Upper lobe of left lung (tissue), 6 donors: Measurements from ENCODE around the gene CLEC18A. TPM values are rescaled to one million over a fixed set of nuclear protein-coding genes. Genes with fewer than 3 reads are reported as not detected.

Experiments
- ATAC-seq, 2 donors: fragments of 200-7000 bp; cut with Tn5 transposase; one replicate each; pipeline ENCODE4 v1.9.1; 2022; ENCODE audit warnings: mild to moderate bottlenecking in 2 of 2, moderate library complexity in 2 of 2; ENCODE audit not compliant: low FRiP score in 2 of 2
- DNase-seq, 2 donors: peaks; one replicate each; pipeline ENCODE4 v3.0.0-alpha.2; 2019 to 2020
- H3K27ac ChIP-seq, 4 donors: fragments of 200-600 bp; sonication (generic); one replicate each; pipeline ENCODE4 v1.5.1; 2016 to 2019
- H3K27me3 ChIP-seq, 4 donors: fragments of 200-600 bp; sonication (generic); one replicate each; pipeline ENCODE4 v1.5.1; 2017 to 2019
- H3K36me3 ChIP-seq, 4 donors: fragments of 200-600 bp; sonication (generic); one replicate each; pipeline ENCODE4 v1.5.1; 2016 to 2019
- H3K4me1 ChIP-seq, 4 donors: fragments of 200-600 bp; sonication (generic); one replicate each; pipeline ENCODE4 v1.5.1; 2018 to 2019
- H3K4me3 ChIP-seq, 4 donors: fragments of 200-600 bp; sonication (generic); one replicate each; pipeline ENCODE4 v1.5.1; 2017 to 2019; ENCODE audit warnings: mild to moderate bottlenecking in 2 of 4, moderate library complexity in 1 of 4
- H3K9me3 ChIP-seq, 4 donors: fragments of 200-600 bp; sonication (generic); one replicate each; pipeline ENCODE4 v1.5.1; 2018 to 2019
- EP300 ChIP-seq, 4 donors: sonication (generic); formaldehyde crosslinking; IDR thresholded peaks; one replicate each; pipeline ENCODE4 v1.5.1; 2017; ENCODE audit warnings: antibody characterized with exemption in 4 of 4, control low read depth in 2 of 4
- POLR2A ChIP-seq, 4 donors: fragments of 450-650 bp; IDR thresholded peaks; one replicate each; pipeline ENCODE4 v1.5.1; 2016 to 2017; ENCODE audit warnings: antibody characterized with exemption in 4 of 4, mild to moderate bottlenecking in 2 of 4
- POLR2AphosphoS5 ChIP-seq, 2 donors: sonication (generic); formaldehyde crosslinking; IDR thresholded peaks; one replicate each; pipeline ENCODE4 v1.5.1; 2017; ENCODE audit warnings: antibody characterized with exemption in 2 of 2
- WGBS, 2 donors: methylation state at CpG; one replicate each; pipeline ENCODE4 v1.1.5; 2017 to 2018; 5-methylcytosine and 5-hydroxymethylcytosine counted together
- total RNA-seq, 6 donors: library from RNA; depleted of rRNA in 4 of 6; stranded (reverse); fragments of >200 nt in 4 of 6; gene quantifications; one replicate each; pipeline versions ENCODE4 v1.1.0 to v1.2.1, GENCODE V29; 2016 to 2021
- TF ChIP-seq, protein P1 (sequence below), 6 experiments: fragments of 450-650 bp in 4 of 6; fragments of 200-600 bp in 2 of 6; sonication (generic) in 2 of 6; IDR thresholded peaks; one replicate each; pipeline ENCODE4 v1.5.1; 2016 to 2019; ENCODE audit warnings: antibody characterized with exemption in 6 of 6
- donor health status: DM: no; HTN: no; CAD: no; lungs with moderate emphysema.
- donor health status: DM: no; HTN: yes; CAD: no; lungs with severe emphysema.

CLEC18A gene
- total RNA-seq, 6 donors from 2014 or later, result 0.54 to 5.2 (median 2.8) TPM

DNA sequence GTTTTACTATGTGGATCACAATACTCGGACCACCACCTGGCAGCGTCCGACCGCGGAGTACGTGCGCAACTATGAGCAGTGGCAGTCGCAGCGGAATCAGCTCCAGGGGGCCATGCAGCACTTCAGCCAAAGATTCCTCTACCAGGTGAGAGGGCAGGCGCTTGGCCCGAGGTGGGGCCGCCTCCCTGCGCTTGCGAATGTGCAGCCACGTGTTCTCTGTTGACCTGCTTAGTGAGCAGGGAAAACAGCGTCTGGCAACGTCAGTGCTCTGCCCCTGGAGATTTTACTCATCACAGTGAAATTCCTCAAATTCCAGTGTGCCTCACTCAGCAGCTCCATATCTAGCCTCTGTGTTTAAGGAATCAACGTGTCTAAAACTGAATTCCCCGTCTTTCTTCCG, 33.4 kb upstream of the CLEC18A start:
- no peak for TF ChIP-seq POLR2AphosphoS5 (IDR thresholded peaks at IDR 0.05)
- TF ChIP-seq POLR2A (IDR thresholded peaks at IDR 0.05), result no peak
- TF ChIP-seq EP300 (IDR thresholded peaks at IDR 0.05), result no peak
- TF ChIP-seq, protein P1, sequence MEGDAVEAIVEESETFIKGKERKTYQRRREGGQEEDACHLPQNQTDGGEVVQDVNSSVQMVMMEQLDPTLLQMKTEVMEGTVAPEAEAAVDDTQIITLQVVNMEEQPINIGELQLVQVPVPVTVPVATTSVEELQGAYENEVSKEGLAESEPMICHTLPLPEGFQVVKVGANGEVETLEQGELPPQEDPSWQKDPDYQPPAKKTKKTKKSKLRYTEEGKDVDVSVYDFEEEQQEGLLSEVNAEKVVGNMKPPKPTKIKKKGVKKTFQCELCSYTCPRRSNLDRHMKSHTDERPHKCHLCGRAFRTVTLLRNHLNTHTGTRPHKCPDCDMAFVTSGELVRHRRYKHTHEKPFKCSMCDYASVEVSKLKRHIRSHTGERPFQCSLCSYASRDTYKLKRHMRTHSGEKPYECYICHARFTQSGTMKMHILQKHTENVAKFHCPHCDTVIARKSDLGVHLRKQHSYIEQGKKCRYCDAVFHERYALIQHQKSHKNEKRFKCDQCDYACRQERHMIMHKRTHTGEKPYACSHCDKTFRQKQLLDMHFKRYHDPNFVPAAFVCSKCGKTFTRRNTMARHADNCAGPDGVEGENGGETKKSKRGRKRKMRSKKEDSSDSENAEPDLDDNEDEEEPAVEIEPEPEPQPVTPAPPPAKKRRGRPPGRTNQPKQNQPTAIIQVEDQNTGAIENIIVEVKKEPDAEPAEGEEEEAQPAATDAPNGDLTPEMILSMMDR (IDR thresholded peaks at IDR 0.05), result no peak
- ATAC-seq (peak; percentile 26 to 92), DNase-seq (peak in 1 of 2 donors; percentile 78)
- no peaks in the 10 kb centered on the region for H3K27me3 ChIP-seq
- 63 to 78% methylated on average over 19 to 20 of the region's 20 CpGs for WGBS, 2 donors
- H3K9me3 ChIP-seq, result no peaks in the 10 kb centered on the region
- peaks cover 0 to 13% (median 4%) of the 10 kb centered on the region in 4 donors for H3K36me3 ChIP-seq
- H3K4me1 ChIP-seq, result peaks cover 0 to 4% (median 0%) of the 10 kb centered on the region in 4 donors
- H3K4me3 ChIP-seq, result no peak overlapping the region
- H3K27ac ChIP-seq, result peak overlapping the region in 2 of 4 donors; percentile 20 to 44

DNA sequence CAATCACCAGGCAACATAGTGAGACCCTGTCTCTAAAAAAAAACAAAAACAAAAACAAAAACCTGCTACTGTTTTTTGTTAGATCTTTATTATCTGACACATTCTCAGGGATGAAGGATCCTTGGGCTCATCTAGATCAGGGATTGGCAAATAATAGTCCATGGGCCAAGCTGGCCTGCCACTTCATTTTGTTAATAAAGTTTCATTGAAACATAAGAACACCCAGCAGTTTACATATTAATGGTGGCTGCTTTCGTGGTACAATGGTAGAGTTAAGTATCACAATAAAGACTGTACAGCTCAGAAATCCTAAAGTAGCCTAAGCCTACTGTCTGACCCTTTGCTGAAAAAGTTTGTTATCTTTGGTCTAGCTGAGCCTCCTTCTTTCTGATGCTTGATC, 32.9 kb upstream of the CLEC18A start:
- no peaks in the 10 kb centered on the region for H3K9me3 ChIP-seq
- no peak for DNase-seq
- H3K4me1 ChIP-seq, result peaks cover 0 to 4% (median 0%) of the 10 kb centered on the region in 4 donors
- 83 to 95% methylated on average over 1 of the region's 1 CpG for WGBS, 2 donors
- peaks cover 0 to 13% (median 4%) of the 10 kb centered on the region in 4 donors for H3K36me3 ChIP-seq
- ATAC-seq, result peak in 1 of 2 donors; percentile 12
- peak overlapping the region in 2 of 4 donors; percentile 20 to 44 for H3K27ac ChIP-seq
- TF ChIP-seq POLR2A (IDR thresholded peaks at IDR 0.05) (no peak), POLR2AphosphoS5 (IDR thresholded peaks at IDR 0.05) (no peak), EP300 (IDR thresholded peaks at IDR 0.05) (no peak)
- TF ChIP-seq, protein P1 (IDR thresholded peaks at IDR 0.05), result no peak
- no peak overlapping the region for H3K4me3 ChIP-seq
- no peaks in the 10 kb centered on the region for H3K27me3 ChIP-seq

DNA sequence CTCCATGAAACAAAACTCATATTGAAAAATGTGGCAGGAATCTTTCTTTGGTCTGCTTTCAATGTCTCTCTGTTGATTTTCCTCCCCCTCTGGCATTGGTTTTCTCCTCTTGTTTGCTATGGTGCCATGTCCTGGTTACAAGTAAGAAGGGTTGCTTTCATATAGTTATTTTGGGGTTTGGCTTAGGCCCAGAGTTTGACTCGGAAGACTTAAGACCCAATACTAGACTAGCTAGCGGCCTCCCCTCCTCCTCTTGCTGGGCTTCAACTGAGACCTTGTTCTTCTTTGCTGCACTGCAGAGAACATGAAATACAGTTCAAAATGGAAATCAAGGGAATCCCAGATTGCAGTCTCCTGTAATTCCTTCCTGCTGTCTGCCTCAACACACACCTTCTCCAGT, 30.0 kb upstream of the CLEC18A start:
- no peak for TF ChIP-seq EP300 (IDR thresholded peaks at IDR 0.05)
- no peak for TF ChIP-seq POLR2A (IDR thresholded peaks at IDR 0.05)
- no peak for TF ChIP-seq POLR2AphosphoS5 (IDR thresholded peaks at IDR 0.05)
- TF ChIP-seq, protein P1 (IDR thresholded peaks at IDR 0.05), result no peak
- H3K4me1 ChIP-seq, result peaks cover 0 to 4% (median 0%) of the 10 kb centered on the region in 4 donors
- peaks cover 0 to 24% (median 11%) of the 10 kb centered on the region in 4 donors for H3K36me3 ChIP-seq
- no peaks in the 10 kb centered on the region for H3K9me3 ChIP-seq
- no peak overlapping the region for H3K4me3 ChIP-seq
- no peak overlapping the region for H3K27ac ChIP-seq
- 86 to 89% methylated on average over 2 of the region's 2 CpGs for WGBS, 2 donors
- DNase-seq, result no peak
- H3K27me3 ChIP-seq, result no peaks in the 10 kb centered on the region
- no peak for ATAC-seq

DNA sequence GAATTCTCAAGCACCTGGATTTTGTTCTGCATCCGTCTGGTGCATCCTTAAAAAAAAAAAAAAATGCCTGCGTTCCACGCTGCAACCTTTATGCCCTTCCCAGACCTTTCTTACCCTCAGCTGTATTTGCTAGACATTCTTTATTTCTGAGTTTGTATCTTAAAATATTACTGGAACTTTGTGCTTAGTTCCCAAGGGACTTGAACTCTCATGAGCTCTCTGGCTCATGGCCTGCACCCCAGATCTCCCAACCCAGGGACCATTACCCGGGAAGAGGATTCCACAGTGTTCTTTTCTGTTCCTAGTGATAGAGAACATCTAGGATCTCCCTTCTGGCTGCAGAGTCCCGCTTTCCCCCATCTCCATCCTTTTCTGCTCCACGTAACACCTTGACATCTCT, 28.9 kb upstream of the CLEC18A start:
- TF ChIP-seq, protein P1 (IDR thresholded peaks at IDR 0.05), result no peak
- no peak for TF ChIP-seq POLR2A (IDR thresholded peaks at IDR 0.05)
- TF ChIP-seq EP300 (IDR thresholded peaks at IDR 0.05), result no peak
- no peak for TF ChIP-seq POLR2AphosphoS5 (IDR thresholded peaks at IDR 0.05)
- Histone ChIP-seq H3K36me3 (peaks cover 0 to 35% (median 16%) of the 10 kb centered on the region in 4 donors), H3K27me3 (no peaks in the 10 kb centered on the region), H3K9me3 (no peaks in the 10 kb centered on the region), H3K27ac (no peak overlapping the region), H3K4me1 (peaks cover 0 to 4% (median 0%) of the 10 kb centered on the region in 4 donors), H3K4me3 (no peak overlapping the region)
- DNase-seq (no peak), ATAC-seq (no peak)
- WGBS, 2 donors, result 92 to 93% methylated on average over 6 of the region's 6 CpGs
